Tibial artery (tissue), 4 donors: ENCODE results near the gene ATP6V0D1.

Experiments
- DNase-seq, 2 donors: peaks; one replicate each; pipeline ENCODE4 v3.0.0-alpha.2; 2019
- H3K27ac ChIP-seq, 2 donors: fragments of 200-600 bp; sonication (generic) in 1 of 2; 1 replicate in 1 of 2; 2 replicates in 1 of 2; pipeline ENCODE4 v1.5.1; 2018 to 2019; ENCODE audit warnings: mild to moderate bottlenecking in 1 of 2
- H3K27me3 ChIP-seq, 2 donors: fragments of 200-600 bp; sonication (generic) in 1 of 2; one replicate each; pipeline versions ENCODE4 v1.5.1 to v1.6.0; 2016 to 2019
- H3K36me3 ChIP-seq, 3 donors: fragments of 200-600 bp; sonication (generic) in 2 of 3; one replicate each; pipeline ENCODE4 v1.5.1; 2016 to 2019; ENCODE audit warnings: mild to moderate bottlenecking in 2 of 3
- H3K4me1 ChIP-seq, 4 donors: fragments of 200-600 bp; sonication (generic) in 2 of 4; 1 replicate in 3 of 4; 2 replicates in 1 of 4; pipeline ENCODE4 v1.5.1; 2016 to 2019
- H3K4me3 ChIP-seq, 2 donors: fragments of 200-600 bp; sonication (generic) in 1 of 2; 1 replicate in 1 of 2; 2 replicates in 1 of 2; pipeline ENCODE4 v1.5.1; 2018 to 2019; ENCODE audit warnings: mild to moderate bottlenecking in 2 of 2
- H3K9me3 ChIP-seq, 3 donors: fragments of 200-600 bp; sonication (generic) in 1 of 3; one replicate each; pipeline ENCODE4 v1.5.1; 2016 to 2019
- intact Hi-C: fragments of 100-400 bp; cut with DNase I; formaldehyde crosslinking; loops from one replicate; pipeline ENCODE4 v1.15.0; 2023; ENCODE audit warnings: low total_unique reads
- TF ChIP-seq, protein P1 (sequence below), 2 experiments: fragments of 200-600 bp in 1 of 2; fragments of 450-650 bp in 1 of 2; IDR thresholded peaks; one replicate each; pipeline ENCODE4 v1.5.1; 2017 to 2019; ENCODE audit warnings: antibody characterized with exemption in 2 of 2, mild to moderate bottlenecking in 1 of 2, moderate library complexity in 1 of 2

ATP6V0D1 gene

DNA sequence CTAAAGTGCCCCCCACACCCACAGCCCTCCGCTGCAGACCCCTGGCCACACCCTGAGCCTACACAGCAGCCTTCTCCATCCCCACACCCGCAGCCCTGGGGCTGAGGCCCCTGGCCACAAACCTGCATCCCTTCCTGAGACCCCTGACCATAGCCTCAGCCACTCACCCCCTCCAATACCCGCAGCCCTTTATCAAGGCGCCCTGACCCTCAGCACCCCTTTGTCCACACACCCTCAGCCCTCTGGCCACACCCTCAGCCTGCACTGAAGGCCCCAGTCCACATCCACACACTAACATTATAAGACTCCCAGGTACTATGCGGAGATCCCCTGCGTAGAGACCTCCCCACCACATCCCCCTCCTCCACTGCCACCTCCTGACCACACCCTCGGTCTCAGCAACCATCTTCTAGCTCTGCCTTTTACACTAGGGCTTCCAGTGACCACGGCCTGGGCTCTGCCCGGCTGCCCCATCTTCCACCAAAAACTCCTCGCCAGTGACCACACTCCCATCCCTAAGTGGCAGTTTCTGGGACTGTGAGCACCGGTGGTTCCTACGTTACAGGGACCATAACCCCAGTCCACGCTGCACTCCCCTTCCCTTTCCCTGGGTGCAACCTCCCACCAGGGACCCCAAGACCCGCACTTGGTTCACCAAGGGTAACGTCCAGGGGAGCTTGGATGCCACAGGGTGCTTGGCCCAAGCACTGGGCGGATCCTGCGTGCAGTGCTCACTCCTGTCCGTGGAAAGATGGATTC, 88.5 kb downstream of the ATP6V0D1 start:
- no peaks in the 10 kb centered on the region for H3K9me3 ChIP-seq
- TF ChIP-seq, protein P1, sequence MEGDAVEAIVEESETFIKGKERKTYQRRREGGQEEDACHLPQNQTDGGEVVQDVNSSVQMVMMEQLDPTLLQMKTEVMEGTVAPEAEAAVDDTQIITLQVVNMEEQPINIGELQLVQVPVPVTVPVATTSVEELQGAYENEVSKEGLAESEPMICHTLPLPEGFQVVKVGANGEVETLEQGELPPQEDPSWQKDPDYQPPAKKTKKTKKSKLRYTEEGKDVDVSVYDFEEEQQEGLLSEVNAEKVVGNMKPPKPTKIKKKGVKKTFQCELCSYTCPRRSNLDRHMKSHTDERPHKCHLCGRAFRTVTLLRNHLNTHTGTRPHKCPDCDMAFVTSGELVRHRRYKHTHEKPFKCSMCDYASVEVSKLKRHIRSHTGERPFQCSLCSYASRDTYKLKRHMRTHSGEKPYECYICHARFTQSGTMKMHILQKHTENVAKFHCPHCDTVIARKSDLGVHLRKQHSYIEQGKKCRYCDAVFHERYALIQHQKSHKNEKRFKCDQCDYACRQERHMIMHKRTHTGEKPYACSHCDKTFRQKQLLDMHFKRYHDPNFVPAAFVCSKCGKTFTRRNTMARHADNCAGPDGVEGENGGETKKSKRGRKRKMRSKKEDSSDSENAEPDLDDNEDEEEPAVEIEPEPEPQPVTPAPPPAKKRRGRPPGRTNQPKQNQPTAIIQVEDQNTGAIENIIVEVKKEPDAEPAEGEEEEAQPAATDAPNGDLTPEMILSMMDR (IDR thresholded peaks at IDR 0.05), result no peak
- peaks cover 0 to 72% of the 10 kb centered on the region in 2 donors for H3K27me3 ChIP-seq
- H3K4me1 ChIP-seq, result peaks cover 0 to 58% (median 36%) of the 10 kb centered on the region in 4 donors
- intact Hi-C loops, result no loop called here
- no peaks in the 10 kb centered on the region for H3K36me3 ChIP-seq
- peak overlapping the region; percentile 32 to 48 for H3K4me3 ChIP-seq
- DNase-seq, result peak in 1 of 2 donors; percentile 62
- H3K27ac ChIP-seq, result peak overlapping the region; percentile 38 to 62

DNA sequence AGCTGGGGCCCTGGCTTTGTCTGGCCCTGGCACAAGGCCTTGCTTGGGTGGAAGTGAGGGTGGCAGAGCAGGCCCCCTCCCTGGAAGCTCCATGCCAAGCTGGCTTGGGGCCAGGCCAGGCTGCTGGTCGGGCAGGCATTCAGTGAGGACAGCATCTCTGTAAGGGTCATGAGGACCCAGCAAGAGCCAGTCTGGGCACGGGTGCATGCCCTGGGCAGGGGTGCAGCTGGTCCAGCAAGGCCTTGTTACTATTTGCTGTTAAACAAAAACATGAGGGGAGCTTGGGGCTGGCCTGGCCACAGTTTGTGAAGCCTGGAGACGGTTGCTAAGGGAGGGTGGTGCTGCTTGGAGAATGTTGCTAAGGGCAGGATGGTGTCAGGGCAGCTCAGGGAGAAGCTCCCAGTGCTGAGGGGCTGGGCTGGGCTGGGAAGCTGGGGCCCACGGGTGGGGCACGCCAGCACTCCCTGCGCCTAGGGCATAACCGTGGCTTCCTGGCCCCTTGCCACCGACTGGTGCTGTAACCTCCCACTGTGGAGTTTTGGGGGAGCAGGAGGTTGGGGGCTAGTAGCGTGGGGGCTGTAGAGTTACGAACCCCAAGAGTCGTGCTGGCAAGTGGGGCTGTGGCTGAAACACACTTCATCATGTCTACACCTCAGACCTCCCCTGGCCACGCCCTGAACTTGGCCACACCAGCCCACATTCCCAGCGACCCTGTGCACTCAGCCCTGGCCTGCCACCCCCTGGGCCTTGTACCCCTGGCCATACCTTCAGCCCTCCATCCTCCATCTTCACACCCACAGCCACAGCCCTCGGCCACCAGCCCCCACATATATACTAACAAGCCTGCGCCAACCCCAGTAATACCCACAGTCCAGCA, 89.3 kb downstream of the ATP6V0D1 start:
- peak in 1 of 2 donors; percentile 60 for DNase-seq
- peaks cover 0 to 50% (median 29%) of the 10 kb centered on the region in 4 donors for H3K4me1 ChIP-seq
- intact Hi-C loops, result no loop called here
- no peaks in the 10 kb centered on the region for H3K36me3 ChIP-seq
- peaks cover 0 to 64% of the 10 kb centered on the region in 2 donors for H3K27me3 ChIP-seq
- H3K27ac ChIP-seq, result no peak overlapping the region
- no peak overlapping the region for H3K4me3 ChIP-seq
- no peaks in the 10 kb centered on the region for H3K9me3 ChIP-seq
- TF ChIP-seq, protein P1 (IDR thresholded peaks at IDR 0.05), result no peak

DNA sequence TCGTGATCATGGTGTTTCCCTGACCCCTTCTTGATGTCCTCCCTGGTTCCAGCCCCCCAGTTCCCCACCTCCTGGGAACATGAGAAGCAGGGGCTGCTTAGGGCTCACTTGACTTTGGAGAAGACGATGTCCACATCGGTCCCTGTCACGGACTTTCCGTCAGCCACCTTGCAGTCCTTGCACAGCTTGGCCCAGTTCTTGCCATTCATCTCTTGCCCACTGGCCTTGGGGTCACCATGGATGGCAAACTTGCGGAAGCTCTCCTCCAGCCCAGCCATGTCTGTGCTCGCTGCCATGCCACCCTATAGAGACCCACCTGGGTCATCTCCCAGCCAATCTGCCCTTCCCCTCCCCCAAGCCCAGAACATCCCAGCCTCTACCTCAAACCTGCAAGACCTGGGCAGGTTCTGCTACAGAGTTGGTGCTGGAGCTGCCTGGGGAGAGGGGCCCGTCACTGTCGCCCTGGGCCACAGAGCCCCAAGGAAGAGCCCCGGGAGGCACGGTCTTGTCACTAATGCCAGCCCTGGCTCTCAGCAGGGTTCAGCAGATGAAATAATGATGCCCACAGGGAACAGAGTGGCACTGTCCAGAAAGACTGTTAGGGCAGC, 90.0 kb downstream of the ATP6V0D1 start:
- H3K36me3 ChIP-seq, result no peaks in the 10 kb centered on the region
- peaks cover 0 to 42% (median 22%) of the 10 kb centered on the region in 4 donors for H3K4me1 ChIP-seq
- H3K27me3 ChIP-seq, result peaks cover 0 to 56% of the 10 kb centered on the region in 2 donors
- no peak overlapping the region for H3K27ac ChIP-seq
- no peaks in the 10 kb centered on the region for H3K9me3 ChIP-seq
- DNase-seq, result peak in 1 of 2 donors; percentile 54
- TF ChIP-seq, protein P1 (IDR thresholded peaks at IDR 0.05), result no peak
- intact Hi-C loops, result no loop called here
- no peak overlapping the region for H3K4me3 ChIP-seq

DNA sequence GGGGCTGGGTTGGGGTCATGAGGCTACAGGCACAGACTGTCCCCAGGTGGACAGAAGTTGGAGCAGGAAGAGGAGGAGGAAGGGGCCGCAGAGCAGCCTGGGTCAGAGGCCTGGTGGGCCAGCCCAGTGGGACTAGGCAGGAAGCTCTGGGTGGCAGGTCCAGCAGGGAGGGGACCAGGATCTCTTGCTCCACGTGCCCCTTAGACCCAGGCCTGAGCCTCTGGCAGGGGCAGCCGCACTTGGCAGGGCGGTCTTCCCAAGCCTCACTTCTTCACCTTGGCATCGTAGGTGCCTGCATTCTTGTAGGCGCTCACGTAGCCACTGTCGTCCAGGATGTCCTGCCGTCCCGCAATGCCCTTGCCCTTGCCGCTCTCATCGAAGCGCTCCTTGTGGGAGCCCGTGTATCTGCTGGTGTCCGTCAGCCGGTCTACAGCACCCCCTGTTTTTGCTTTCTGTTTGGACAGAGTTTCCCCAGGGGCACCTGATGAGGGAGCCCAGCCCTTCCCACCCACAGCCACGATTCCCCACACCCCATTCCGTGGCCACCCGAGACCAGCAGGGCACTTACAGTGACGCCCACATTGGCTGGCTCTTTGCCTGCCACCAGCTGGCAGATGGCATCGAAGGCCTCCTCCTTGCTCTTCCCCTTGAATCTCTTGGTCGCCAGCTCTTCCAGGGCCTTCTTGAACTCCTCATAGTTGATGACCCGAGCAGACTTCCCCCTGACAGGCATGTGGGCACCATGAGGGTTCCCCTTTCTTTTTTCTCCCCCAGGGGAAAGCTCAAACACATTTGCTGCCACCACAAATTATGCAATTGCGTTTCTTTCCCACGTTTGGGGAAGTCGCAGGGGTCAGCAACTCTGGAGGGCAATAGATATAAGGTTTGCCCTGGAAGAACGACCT, 90.8 kb downstream of the ATP6V0D1 start:
- H3K27ac ChIP-seq, result no peak overlapping the region
- no peaks in the 10 kb centered on the region for H3K36me3 ChIP-seq
- TF ChIP-seq, protein P1 (IDR thresholded peaks at IDR 0.05), result no peak
- H3K9me3 ChIP-seq, result no peaks in the 10 kb centered on the region
- intact Hi-C loops, result no loop called here
- peak; percentile 63 to 75 for DNase-seq
- peaks cover 0 to 35% (median 21%) of the 10 kb centered on the region in 4 donors for H3K4me1 ChIP-seq
- peaks cover 0 to 49% of the 10 kb centered on the region in 2 donors for H3K27me3 ChIP-seq
- H3K4me3 ChIP-seq, result no peak overlapping the region

DNA sequence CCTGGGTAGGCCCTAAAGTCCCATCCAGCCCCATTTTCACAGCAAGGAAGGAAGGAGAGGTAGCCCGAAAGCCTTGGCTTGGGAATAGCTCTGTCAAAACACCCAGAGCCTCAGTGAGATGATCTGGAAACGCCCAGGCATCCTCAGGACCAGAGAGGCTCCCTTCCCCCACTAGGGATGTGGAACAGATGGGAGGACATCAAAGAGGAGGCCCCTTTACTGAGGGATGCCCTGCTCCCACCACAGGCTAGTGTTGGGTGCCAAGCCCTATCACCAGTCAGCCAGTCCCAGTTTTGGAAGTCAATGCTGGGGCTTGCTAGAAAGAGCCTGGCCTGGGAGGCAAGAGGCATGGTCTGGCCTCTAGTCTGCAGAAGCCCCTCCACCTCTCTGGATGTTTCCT, 92.4 kb downstream of the ATP6V0D1 start:
- Histone ChIP-seq H3K27me3 (peaks cover 0 to 35% of the 10 kb centered on the region in 2 donors), H3K9me3 (no peaks in the 10 kb centered on the region), H3K27ac (no peak overlapping the region), H3K4me3 (no peak overlapping the region), H3K36me3 (no peaks in the 10 kb centered on the region), H3K4me1 (peaks cover 0 to 19% (median 10%) of the 10 kb centered on the region in 4 donors)
- TF ChIP-seq, protein P1 (IDR thresholded peaks at IDR 0.05), result no peak
- no peak for DNase-seq
- intact Hi-C loops, result no loop called here
